ENCODE results near the gene RIN1.
A peak's percentile ranks its signal among the peaks of the same experiment; 100 is the strongest.
"Not testable (repeated sequence)": the region's sequence is repeated elsewhere in the genome, so short reads cannot be mapped to it uniquely, and the experiment has no call there.

RIN1 gene

GRCh38 chr11:66333896-66334604 lies 2.2 kb downstream of the RIN1 start:
- no peak for DNase-seq (ENCODE audit: low spot score)

GRCh38 chr11:66333220-66333877 lies 2.9 kb downstream of the RIN1 start:
- no peak for DNase-seq (ENCODE audit: low spot score)

- DNase-seq (ENCODE audit: low spot score) = no peak
These were observed 3.6 kb downstream of the RIN1 start for GRCh38 chr11:66332371-66333219.

DNA sequence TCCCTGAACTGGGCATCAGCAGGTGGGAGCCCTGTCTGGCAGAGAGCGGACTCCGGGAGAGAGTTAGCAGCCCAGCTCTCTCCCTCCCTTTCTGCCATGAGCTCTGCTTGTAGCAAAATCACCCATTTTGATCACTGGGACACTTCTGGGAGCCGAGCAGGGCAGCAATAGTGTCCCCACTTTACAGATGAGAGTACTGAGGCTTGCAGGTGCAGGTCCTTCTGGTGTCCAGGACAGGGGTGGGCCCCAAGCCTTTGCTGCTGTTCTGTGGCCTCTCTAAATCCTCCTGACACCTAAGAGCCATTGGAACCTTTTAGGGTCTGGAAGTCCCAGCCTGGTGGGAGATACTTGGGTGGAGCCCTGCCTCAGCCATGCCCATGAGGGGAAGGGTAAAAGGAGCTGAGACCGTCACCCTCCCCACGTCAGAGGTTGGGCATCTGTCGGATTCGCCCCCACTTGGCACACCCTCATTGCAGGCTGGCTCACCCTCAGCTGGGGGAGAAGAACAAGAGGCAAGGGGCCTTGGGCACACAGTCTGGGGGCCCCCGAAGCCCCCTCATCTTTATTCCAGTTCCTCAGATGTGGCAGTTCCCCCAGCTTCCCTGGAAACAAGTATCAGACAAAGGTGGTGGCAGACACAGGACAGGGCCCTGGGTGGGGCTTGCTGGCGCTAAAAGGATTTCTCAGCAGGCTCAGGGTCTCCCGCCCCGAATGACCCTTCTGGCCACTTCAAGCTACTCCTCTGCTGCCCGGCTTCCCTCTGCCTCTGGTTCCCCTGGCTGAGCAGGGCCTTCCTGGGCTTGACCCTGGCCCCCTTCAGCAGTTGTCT lies 4.5 kb downstream of the RIN1 start:
- DNase-seq (ENCODE audit: low spot score) = no peak

DNA sequence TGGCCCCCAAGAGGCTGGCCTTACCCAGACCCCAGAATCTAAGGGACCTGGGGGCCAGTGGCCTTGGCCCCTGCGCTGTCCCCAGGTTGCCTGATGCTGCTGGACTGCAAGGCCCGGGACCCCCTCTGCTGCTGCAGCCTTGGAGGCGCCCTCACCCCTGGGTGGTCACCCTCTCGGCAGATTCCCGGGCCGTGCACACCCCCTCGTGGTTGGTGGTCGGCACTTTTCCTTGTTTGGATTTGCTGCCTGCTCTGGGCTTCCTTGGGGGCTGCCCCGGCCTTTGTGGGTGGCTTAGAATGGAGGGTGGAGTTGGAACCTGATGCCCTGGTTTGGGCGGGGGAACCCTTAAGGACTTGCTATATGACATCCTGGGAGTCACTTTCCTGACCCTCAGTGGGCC lies 5.3 kb downstream of the RIN1 start:
- no peak for DNase-seq (ENCODE audit: low spot score)

GRCh38 chr11:66329165-66329673 lies 7.0 kb downstream of the RIN1 start:
- DNase-seq (ENCODE audit: low spot score) = no peak

- DNase-seq (ENCODE audit: low spot score) = peak; percentile 89
These were observed 7.7 kb downstream of the RIN1 start for GRCh38 chr11:66328302-66329144.

DNA sequence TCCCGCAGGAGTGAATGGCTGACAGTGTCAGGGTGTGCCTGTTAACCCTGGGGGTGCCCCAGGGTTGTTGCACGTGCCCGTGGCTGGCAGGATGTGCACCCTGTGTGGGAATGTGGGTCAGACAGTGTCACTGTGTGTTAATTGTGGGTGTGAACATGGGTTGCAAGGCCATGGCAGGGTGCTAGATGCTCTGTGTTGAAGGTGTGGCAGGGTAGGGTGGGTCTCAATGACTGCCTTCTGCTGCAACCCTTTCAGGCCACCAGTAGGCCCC lies 8.3 kb downstream of the RIN1 start:
- no peak for DNase-seq (ENCODE audit: low spot score)

DNA sequence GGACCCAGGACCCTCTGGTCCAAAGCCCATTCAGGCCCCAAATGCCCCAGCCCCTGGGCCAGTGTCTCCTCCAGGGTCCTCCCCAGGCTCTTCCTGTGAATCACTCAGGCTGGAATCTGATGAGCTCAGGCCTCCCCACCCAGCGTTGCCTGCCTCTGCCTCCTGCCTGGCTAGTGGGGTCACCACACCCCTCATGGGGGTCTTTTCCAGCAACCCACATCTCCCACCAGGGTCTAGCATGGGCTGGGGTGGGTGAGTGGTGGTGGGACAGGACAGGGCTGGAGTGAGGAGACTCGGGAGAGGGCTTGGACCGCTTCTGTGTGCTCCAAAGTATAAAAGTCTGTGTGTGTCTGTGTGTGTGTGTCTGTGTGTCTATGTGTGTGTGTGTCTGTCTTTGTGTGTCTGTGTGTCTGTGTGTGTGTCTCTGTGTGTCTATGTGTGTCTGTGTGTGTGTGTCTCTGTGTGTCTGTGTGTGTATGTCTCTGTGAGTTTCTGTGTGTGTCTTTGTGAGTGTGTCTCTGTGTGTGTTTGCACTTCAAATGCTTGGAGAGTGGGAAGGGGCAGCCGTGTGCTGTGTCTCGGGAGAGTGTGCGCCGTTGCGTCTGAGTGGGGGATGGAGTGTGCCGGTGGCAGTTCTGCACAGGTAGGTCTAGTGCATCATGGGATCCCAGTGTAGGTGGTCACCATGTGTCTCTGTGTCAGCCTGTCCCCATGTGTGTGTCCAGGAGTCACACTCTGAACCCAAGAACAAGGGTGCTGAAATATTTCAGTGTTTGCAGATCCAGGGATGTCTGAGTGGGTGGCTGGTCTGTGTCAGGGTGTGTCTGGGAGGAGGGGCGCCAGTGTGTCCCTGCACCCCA lies 8.8 kb downstream of the RIN1 start:
- DNase-seq (ENCODE audit: low spot score) = peak; percentile 81

GRCh38 chr11:66326261-66327111 lies 9.7 kb downstream of the RIN1 start:
- DNase-seq (ENCODE audit: low spot score) = peak; percentile 78

DNA sequence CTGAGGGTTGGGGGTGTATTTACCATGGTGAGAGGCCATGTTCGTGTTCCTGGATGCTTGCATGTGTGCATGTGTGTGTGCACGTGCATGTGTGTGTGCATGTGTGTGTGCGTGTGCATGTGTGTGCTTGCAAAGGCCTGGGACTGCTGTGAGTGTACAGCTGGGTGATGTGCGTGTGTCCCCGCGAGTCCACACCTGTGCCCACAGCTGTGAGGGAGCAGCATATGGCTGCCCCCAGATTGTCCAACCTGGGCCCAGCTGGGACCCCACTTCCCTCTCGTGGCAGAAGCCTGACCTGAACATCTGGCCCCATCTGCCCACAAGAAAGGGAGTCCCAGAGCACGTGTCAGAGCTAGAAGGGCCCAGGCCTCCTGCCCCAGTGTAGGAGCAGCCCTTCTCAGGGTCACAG lies 11.0 kb downstream of the RIN1 start:
- no peak for DNase-seq (ENCODE audit: low spot score)

GRCh38 chr11:66324664-66325063 lies 11.6 kb downstream of the RIN1 start:
- DNase-seq (ENCODE audit: low spot score) = no peak

- DNase-seq (ENCODE audit: low spot score) = no peak
These were observed 12.6 kb downstream of the RIN1 start for GRCh38 chr11:66323684-66324083.

- no peak for DNase-seq (ENCODE audit: low spot score)
These were observed 13.4 kb downstream of the RIN1 start for GRCh38 chr11:66322732-66323427.

- DNase-seq (ENCODE audit: low spot score) = no peak
These were observed 14.6 kb downstream of the RIN1 start for GRCh38 chr11:66321606-66322005.

- not testable (repeated sequence) for DNase-seq (ENCODE audit: low spot score)
These were observed 15.5 kb downstream of the RIN1 start for GRCh38 chr11:66320748-66321147.

DNA sequence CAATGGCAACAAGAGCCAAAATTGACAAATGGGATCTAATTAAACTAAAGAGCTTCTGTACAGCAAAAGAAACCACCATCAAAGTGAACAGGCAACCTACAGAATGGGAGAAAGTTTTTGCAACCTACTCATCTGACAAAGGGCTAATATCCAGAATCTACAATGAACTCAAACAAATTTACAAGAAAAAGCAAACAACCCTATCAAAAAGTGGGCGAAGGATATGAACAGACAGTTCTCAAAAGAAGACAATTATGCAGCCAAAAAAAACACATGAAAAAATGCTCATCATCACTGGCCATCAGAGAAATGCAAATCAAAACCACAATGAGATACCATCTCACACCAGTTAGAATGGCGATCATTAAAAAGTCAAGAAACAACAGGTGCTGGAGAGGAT lies 15.9 kb downstream of the RIN1 start:
- not testable (repeated sequence) for DNase-seq (ENCODE audit: low spot score)

- no peak for DNase-seq (ENCODE audit: low spot score)
These were observed 17.6 kb downstream of the RIN1 start for GRCh38 chr11:66318600-66318970.
